B cell (primary cell): Measurements from ENCODE around the gene MAPK7. TPM values are rescaled to one million over a fixed set of nuclear protein-coding genes. Genes with fewer than 3 reads are reported as not detected.

Experiments
- ATAC-seq: fragments of 200-7000 bp; cut with Tn5 transposase; one replicate; pipeline ENCODE4 v1.10.0; 2021; ENCODE audit warnings: low read depth, mild to moderate bottlenecking, moderate number of reproducible peaks, moderate library complexity
- CTCF ChIA-PET: fragments of 350-600 bp; sonication (Branson Sonifier 250); formaldehyde crosslinking; loops from one replicate; lab custom pipeline; 2021; ENCODE audit warnings: antibody characterized with exemption, inconsistent platforms; lab: Charles Lee
- POLR2A ChIA-PET: fragments of 350-600 bp; sonication (Branson Sonifier 250); formaldehyde crosslinking; loops from one replicate; lab custom pipeline; 2021; ENCODE audit warnings: antibody characterized with exemption; lab: Charles Lee
- DNase-seq: peaks from one replicate; pipeline ENCODE4 v3.0.0; 2013
- H2AFZ ChIP-seq: 2 replicates; pipeline ENCODE4 v1.6.1; 2012; ENCODE audit warnings: mild to moderate bottlenecking, low read depth, low read length; ENCODE audit not compliant: insufficient read depth, poor library complexity, severe bottlenecking
- H3K27ac ChIP-seq, 2 donors: 1 replicate in 1 of 2; 2 replicates in 1 of 2; pipeline ENCODE4 v1.5.1; 2012 to 2013; ENCODE audit warnings: low read length in 2 of 2, mild to moderate bottlenecking in 2 of 2, moderate library complexity in 1 of 2
- H3K27me3 ChIP-seq, 4 experiments: fragments of 200-600 bp in 1 of 4; sonication (generic) in 1 of 4; replicated peaks in 1 of 4; 1 replicate in 2 of 4; 2 replicates in 2 of 4; pipeline versions ENCODE4 v1.6.1 to v1.7.0; 2013 to 2016; ENCODE audit warnings: low read length in 3 of 4, mild to moderate bottlenecking in 2 of 4, mixed read lengths in 1 of 4, moderate library complexity in 1 of 4; ENCODE audit not compliant: insufficient read depth in 4 of 4, control insufficient read depth in 3 of 4; ENCODE audit errors: control extremely low read depth in 1 of 4
- H3K36me3 ChIP-seq, 2 experiments: replicated peaks in 1 of 2; 1 replicate in 1 of 2; 2 replicates in 1 of 2; pipeline versions ENCODE4 v1.6.1 to v1.7.1; 2013; ENCODE audit warnings: low read length in 1 of 2; ENCODE audit not compliant: insufficient read depth in 2 of 2, control insufficient read depth in 1 of 2; ENCODE audit errors: control extremely low read depth in 1 of 2, extremely low read depth in 1 of 2
- H3K4me1 ChIP-seq, 2 donors: fragments of 200-600 bp in 1 of 2; sonication (generic) in 1 of 2; 1 replicate in 1 of 2; 2 replicates in 1 of 2; pipeline versions ENCODE4 v1.5.1 to v1.6.1; 2013 to 2017; ENCODE audit warnings: low read length in 2 of 2; ENCODE audit not compliant: control insufficient read depth in 2 of 2, insufficient read depth in 2 of 2
- H3K4me2 ChIP-seq: replicated peaks from 2 replicates; pipeline ENCODE3; 2012; ENCODE audit warnings: mild to moderate bottlenecking, low read depth, low read length; ENCODE audit not compliant: poor library complexity, severe bottlenecking
- H3K4me3 ChIP-seq, 5 experiments: fragments of 200-600 bp in 1 of 5; sonication (generic) in 1 of 5; 1 replicate in 3 of 5; 2 replicates in 2 of 5; pipeline versions ENCODE4 v1.5.1 to v1.7.0; 2011 to 2016; ENCODE audit warnings: low read length in 4 of 5, mild to moderate bottlenecking in 4 of 5, low read depth in 2 of 5, control low read depth in 1 of 5, moderate library complexity in 1 of 5; ENCODE audit not compliant: insufficient read depth in 1 of 5; ENCODE audit errors: control extremely low read depth in 1 of 5, extremely low read depth in 1 of 5
- H3K79me2 ChIP-seq: fragments of 200-600 bp; sonication (generic); one replicate; pipeline ENCODE4 v1.6.0; 2016; ENCODE audit warnings: low read length; ENCODE audit not compliant: control insufficient read depth, insufficient read depth
- H3K9ac ChIP-seq: fragments of 200-600 bp; sonication (generic); 2 replicates; pipeline ENCODE4 v1.6.1; 2017; ENCODE audit warnings: mild to moderate bottlenecking, low read length, moderate library complexity
- H3K9me3 ChIP-seq, 3 donors: one replicate each; pipeline versions ENCODE4 v1.6.1 to v1.7.1; 2013; ENCODE audit warnings: low read length in 2 of 3; ENCODE audit not compliant: control insufficient read depth in 2 of 3, insufficient read depth in 1 of 3; ENCODE audit errors: control extremely low read depth in 1 of 3
- H4K20me1 ChIP-seq: 2 replicates; pipeline ENCODE4 v1.6.0; 2012; ENCODE audit warnings: mild to moderate bottlenecking, low read length; ENCODE audit not compliant: insufficient read depth, control insufficient read depth, poor library complexity, severe bottlenecking
- H3K27ac Mint-ChIP-seq: one replicate; pipeline ENCODE4 v1.8.0; 2021; ENCODE audit warnings: mixed read lengths
- H3K27me3 Mint-ChIP-seq: one replicate; pipeline ENCODE4 v1.8.0; 2021; ENCODE audit warnings: mixed read lengths
- H3K4me1 Mint-ChIP-seq: one replicate; pipeline ENCODE4 v1.8.0; 2021; ENCODE audit warnings: mixed read lengths
- H3K4me3 Mint-ChIP-seq: one replicate; pipeline ENCODE4 v1.8.0; 2021; ENCODE audit warnings: mixed read lengths
- H3K9me3 Mint-ChIP-seq: one replicate; pipeline ENCODE4 v1.8.0; 2022; ENCODE audit warnings: mixed read lengths; ENCODE audit not compliant: insufficient read depth
- CTCF ChIP-seq: fragments of 200-600 bp; IDR thresholded peaks from one replicate; pipeline ENCODE4 v1.8.0; 2022; ENCODE audit warnings: antibody characterized with exemption, mild to moderate bottlenecking
- EZH2 ChIP-seq: IDR thresholded peaks from 2 replicates; pipeline ENCODE4 v1.6.1; 2012; ENCODE audit warnings: borderline replicate concordance, low read depth, mild to moderate bottlenecking, moderate library complexity, low read length; ENCODE audit not compliant: insufficient read depth, poor library complexity, severe bottlenecking
- WGBS: methylation state at CpG from one replicate; pipeline ENCODE4 v1.1.5; 2013; ENCODE audit warnings: missing lambda C conversion rate; ENCODE audit not compliant: insufficient coverage; 5-methylcytosine and 5-hydroxymethylcytosine counted together
- intact Hi-C: fragments of 100-400 bp; cut with micrococcal nuclease; formaldehyde crosslinking; loops from one replicate; pipeline ENCODE4 v1.10.0; 2022
- polyA plus RNA-seq: library from polyadenylated mRNA; depleted of rRNA; stranded (reverse); fragments of >200 nt; gene quantifications from 2 replicates; pipeline ENCODE4 v1.2.3, GENCODE V29; 2012
- total RNA-seq, 2 donors: library from RNA; stranded (reverse); fragments of 120-200 nt in 1 of 2; gene quantifications; 1 replicate in 1 of 2; 2 replicates in 1 of 2; pipeline versions ENCODE4 v1.2.3 to v1.2.4, GENCODE V29; 2013 to 2022

Gene MAPK7
- total and polyA plus RNA-seq, 2 donors (not counting 1 experiment from before 2014, with no cell fraction given): 30.0 to 34.0 TPM

- intact Hi-C loops: no loop called here
- peaks cover 3% of the 10 kb centered on the region for H3K4me1 Mint-ChIP-seq
- TF ChIP-seq EZH2 (no peak), CTCF (no peak)
- Histone ChIP-seq H3K79me2 (no peaks in the 10 kb centered on the region), H3K4me1 (no peaks in the 10 kb centered on the region), H3K9ac (no peak overlapping the region), H3K4me2 (no peak overlapping the region), H3K4me3 (no peak overlapping the region), H2AFZ (no peak overlapping the region), H3K9me3 (no peaks in the 10 kb centered on the region), H3K27me3 (peaks cover 0 to 7% (median 0%) of the 10 kb centered on the region in 4 experiments), H3K36me3 (no peaks in the 10 kb centered on the region), H3K27ac (no peak overlapping the region), H4K20me1 (no peaks in the 10 kb centered on the region)
- ChIA-PET POLR2A (no interaction called here), CTCF (no interaction called here)
- H3K4me3 Mint-ChIP-seq: no peak overlapping the region
- H3K9me3 Mint-ChIP-seq: no peaks in the 10 kb centered on the region
- 89% methylated on average over 3 of the region's 12 CpGs for WGBS
- ATAC-seq (no peak), DNase-seq (no peak)
- peaks cover 11% of the 10 kb centered on the region for H3K27me3 Mint-ChIP-seq
- H3K27ac Mint-ChIP-seq: no peak overlapping the region
These were observed 34.7 kb downstream of the MAPK7 start for GRCh38 chr17:19412984-19413383.

DNA sequence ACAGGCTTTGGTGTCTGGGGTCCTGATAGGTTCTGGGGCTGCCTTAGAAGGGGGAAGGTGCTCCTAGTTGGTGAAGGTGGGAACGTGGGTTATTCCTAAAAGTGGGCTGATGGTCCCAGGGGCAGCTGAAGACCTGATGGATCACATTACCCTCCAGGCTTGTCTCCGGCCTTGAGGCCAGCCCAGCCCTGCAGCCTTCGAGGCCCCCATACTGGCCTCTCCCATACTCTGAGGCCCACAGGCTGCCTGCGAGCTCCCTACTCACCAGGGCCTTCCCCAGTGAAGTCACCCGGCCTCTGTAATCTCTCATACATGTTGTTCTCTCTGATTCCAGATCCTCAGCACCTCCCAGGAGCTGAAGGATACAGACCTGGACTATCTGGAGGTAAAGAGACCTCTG, 35.5 kb downstream of the MAPK7 start:
- Histone ChIP-seq H4K20me1 (no peaks in the 10 kb centered on the region), H2AFZ (no peak overlapping the region), H3K4me1 (no peaks in the 10 kb centered on the region), H3K27me3 (peaks cover 0 to 7% (median 0%) of the 10 kb centered on the region in 4 experiments), H3K9me3 (no peaks in the 10 kb centered on the region), H3K9ac (no peak overlapping the region), H3K79me2 (no peaks in the 10 kb centered on the region), H3K4me3 (no peak overlapping the region), H3K27ac (no peak overlapping the region), H3K4me2 (no peak overlapping the region), H3K36me3 (no peaks in the 10 kb centered on the region)
- Mint-ChIP-seq H3K27me3 (peaks cover 11% of the 10 kb centered on the region), H3K4me3 (no peak overlapping the region), H3K9me3 (no peaks in the 10 kb centered on the region), H3K27ac (no peak overlapping the region), H3K4me1 (peaks cover 5% of the 10 kb centered on the region)
- WGBS: 82% methylated on average over 5 of the region's 5 CpGs
- DNase-seq (no peak), ATAC-seq (no peak)
- ChIA-PET POLR2A (no interaction called here), CTCF (no interaction called here)
- intact Hi-C loops: no loop called here
- TF ChIP-seq EZH2: no peak
- TF ChIP-seq CTCF: no peak
